Measurements from ENCODE around the gene NUP54.

GRCh38 chr4:76106442-76106841, 41.8 kb downstream of the NUP54 start:
- no peak for TF ChIP-seq CTCF (IDR thresholded peaks at IDR 0.05; ENCODE audit: borderline replicate concordance, extremely low read depth, low read length, poor library complexity, severe bottlenecking)
- TF ChIP-seq EZH2 (IDR thresholded peaks at IDR 0.05; ENCODE audit: borderline replicate concordance, low read depth, low read length, severe bottlenecking): no peak

All from DND-41 (cell line).